ENCODE data around the gene KLRC2. TPM values are rescaled to one million over a fixed set of nuclear protein-coding genes. Genes with fewer than 3 reads are reported as not detected.
A peak's percentile ranks its signal among the peaks of the same experiment; 100 is the strongest.
"Not testable (repeated sequence)": the region's sequence is repeated elsewhere in the genome, so short reads cannot be mapped to it uniquely, and the experiment has no call there.

The KLRC2 gene
- polyA plus RNA-seq, 3 donors = not detected

DNA sequence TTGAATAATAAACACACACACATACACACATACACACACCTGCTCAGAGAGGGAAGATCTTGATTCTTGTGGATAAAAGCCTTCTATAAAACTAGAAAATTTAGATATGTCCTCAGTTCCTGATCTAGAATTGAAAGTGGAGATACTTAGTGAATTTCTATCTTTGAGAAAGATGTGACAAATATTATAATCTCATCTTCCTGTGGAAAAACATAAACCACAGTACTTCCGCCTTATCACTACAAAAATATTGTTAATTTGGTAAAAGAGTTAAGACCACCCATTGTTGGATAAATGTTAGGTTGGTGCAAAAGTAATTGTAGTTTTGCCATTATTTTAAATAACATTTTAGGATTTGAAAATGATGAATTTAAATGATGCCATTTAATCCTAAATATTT lies 45.9 kb downstream of the KLRC2 start, which contains the start of gene KLRK1:
KLRK1 (minus strand) TSS at position 138 of the 400 bp plus-strand sequence. CDS start 1,231 bp downstream, outside the sequence.
- Mint-ChIP-seq H3K27ac (peak within 1 kb of the TSS in 1 of 7 donors; percentile 4), H3K9me3 (peaks cover 0 to 5% (median 0%) of the 10 kb centered on the region in 7 donors), H3K36me3 (no peaks in the 10 kb centered on the region), H3K4me3 (peak within 1 kb of the TSS in 1 of 2 donors; percentile 28), H3K4me1 (peaks cover 34% of the 10 kb centered on the region), H3K27me3 (ENCODE audit: low read depth in 3 of 3) (peaks cover 7 to 17% (median 11%) of the 10 kb centered on the region in 3 donors)
- peaks cover 25 to 26% of the 10 kb centered on the region in 2 donors for H3K4me1 ChIP-seq (ENCODE audit: control insufficient read depth in 1 of 2, insufficient read depth in 2 of 2, low read length in 2 of 2)
- intact Hi-C loops (cut with micrococcal nuclease) = no loop called here
- no peak for DNase-seq
- H3K79me2 ChIP-seq (ENCODE audit: insufficient read depth, low read length) = no peaks in the 10 kb centered on the region
- H3K9ac ChIP-seq (ENCODE audit: insufficient read depth, low read length, poor library complexity, severe bottlenecking) = no peak within 1 kb of the TSS
- H3K4me2 ChIP-seq (replicated peaks; ENCODE audit: extremely low read depth, low read length, poor library complexity, severe bottlenecking) = no peak within 1 kb of the TSS
- no CpG with 5 or more reads among the region's 1 CpG for WGBS (ENCODE audit: insufficient coverage)
- no peaks in the 10 kb centered on the region for H4K20me1 ChIP-seq (ENCODE audit: insufficient read depth, low read length)
- H3K9me3 ChIP-seq (replicated peaks in 1 of 2; ENCODE audit: control insufficient read depth in 1 of 2, insufficient read depth in 1 of 2, low read length in 2 of 2) = no peaks in the 10 kb centered on the region
- no peak for TF ChIP-seq CTCF (IDR thresholded peaks at IDR 0.05)
- no peak within 1 kb of the TSS for H3K27ac ChIP-seq (ENCODE audit: low read depth in 1 of 2, low read length in 2 of 2)
- no peaks in the 10 kb centered on the region for H3K36me3 ChIP-seq (replicated peaks in 1 of 2; ENCODE audit: control insufficient read depth in 1 of 2, insufficient read depth in 2 of 2, low read length in 2 of 2)
- peaks cover 0 to 24% of the 10 kb centered on the region in 2 donors for H3K27me3 ChIP-seq (ENCODE audit: control insufficient read depth in 2 of 2, insufficient read depth in 2 of 2, low read length in 2 of 2)
- no peak within 1 kb of the TSS for H3K4me3 ChIP-seq (replicated peaks in 1 of 3; ENCODE audit: low read depth in 2 of 3, low read length in 3 of 3)
- H2AFZ ChIP-seq (ENCODE audit: insufficient read depth, low read depth, low read length, poor library complexity, severe bottlenecking) = no peak within 1 kb of the TSS

DNA sequence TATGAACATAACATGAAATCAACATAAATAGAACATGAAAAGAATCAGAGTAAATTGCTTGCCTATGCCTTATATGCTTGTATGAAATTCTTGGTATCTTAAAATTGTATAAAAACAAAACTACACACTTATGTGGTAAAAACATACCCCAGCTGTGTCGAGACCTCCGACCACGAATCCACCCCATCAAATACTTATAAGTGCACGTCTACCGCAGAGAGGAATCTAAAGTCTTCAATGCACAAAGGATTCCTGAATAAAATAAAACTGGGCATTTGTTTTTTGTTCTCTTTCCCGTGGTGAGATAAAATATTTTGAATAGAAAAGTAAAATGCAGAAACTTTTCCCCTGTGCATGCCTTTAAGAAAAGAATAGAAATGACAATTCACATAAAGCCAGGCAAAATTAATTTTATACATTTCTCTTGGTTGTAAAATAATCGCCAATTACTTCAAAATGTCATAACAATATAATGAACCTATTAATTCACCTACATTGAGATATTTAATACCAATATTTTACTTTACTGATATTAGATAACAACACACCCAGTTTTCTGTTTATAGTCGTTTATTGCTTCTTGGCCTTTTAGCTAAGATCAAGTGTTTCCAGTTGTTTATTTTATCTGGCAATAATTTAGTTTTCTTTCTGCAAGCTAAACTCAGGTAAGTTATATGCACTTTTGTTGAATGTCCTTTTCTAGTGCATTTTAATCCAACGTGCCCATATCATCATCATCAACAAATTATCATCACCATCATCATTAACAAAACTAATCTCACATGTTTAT lies 47.0 kb downstream of the KLRC2 start:
- Histone ChIP-seq H3K4me2 (replicated peaks; ENCODE audit: extremely low read depth, low read length, poor library complexity, severe bottlenecking) (no peak overlapping the region), H3K79me2 (ENCODE audit: insufficient read depth, low read length) (no peaks in the 10 kb centered on the region), H3K9me3 (replicated peaks in 1 of 2; ENCODE audit: control insufficient read depth in 1 of 2, insufficient read depth in 1 of 2, low read length in 2 of 2) (no peaks in the 10 kb centered on the region), H3K4me1 (ENCODE audit: control insufficient read depth in 1 of 2, insufficient read depth in 2 of 2, low read length in 2 of 2) (peaks cover 18% of the 10 kb centered on the region in 2 donors), H3K9ac (ENCODE audit: insufficient read depth, low read length, poor library complexity, severe bottlenecking) (no peak overlapping the region), H2AFZ (ENCODE audit: insufficient read depth, low read depth, low read length, poor library complexity, severe bottlenecking) (no peak overlapping the region), H3K27ac (ENCODE audit: low read depth in 1 of 2, low read length in 2 of 2) (no peak overlapping the region), H3K4me3 (replicated peaks in 1 of 3; ENCODE audit: low read depth in 2 of 3, low read length in 3 of 3) (no peak overlapping the region), H3K27me3 (ENCODE audit: control insufficient read depth in 2 of 2, insufficient read depth in 2 of 2, low read length in 2 of 2) (peaks cover 0 to 24% of the 10 kb centered on the region in 2 donors), H3K36me3 (replicated peaks in 1 of 2; ENCODE audit: control insufficient read depth in 1 of 2, insufficient read depth in 2 of 2, low read length in 2 of 2) (no peaks in the 10 kb centered on the region), H4K20me1 (ENCODE audit: insufficient read depth, low read length) (no peaks in the 10 kb centered on the region)
- DNase-seq = no peak
- Mint-ChIP-seq H3K4me3 (peak overlapping the region in 1 of 2 donors; percentile 35), H3K27ac (peak overlapping the region in 1 of 7 donors; percentile 4), H3K36me3 (no peaks in the 10 kb centered on the region), H3K4me1 (peaks cover 27% of the 10 kb centered on the region), H3K9me3 (peaks cover 0 to 5% (median 3%) of the 10 kb centered on the region in 7 donors), H3K27me3 (ENCODE audit: low read depth in 3 of 3) (peaks cover 7 to 19% (median 11%) of the 10 kb centered on the region in 3 donors)
- no peak for TF ChIP-seq CTCF (IDR thresholded peaks at IDR 0.05)
- intact Hi-C loops (cut with micrococcal nuclease) = no loop called here
- WGBS (ENCODE audit: insufficient coverage) = 100% methylated on average over 1 of the region's 9 CpGs

DNA sequence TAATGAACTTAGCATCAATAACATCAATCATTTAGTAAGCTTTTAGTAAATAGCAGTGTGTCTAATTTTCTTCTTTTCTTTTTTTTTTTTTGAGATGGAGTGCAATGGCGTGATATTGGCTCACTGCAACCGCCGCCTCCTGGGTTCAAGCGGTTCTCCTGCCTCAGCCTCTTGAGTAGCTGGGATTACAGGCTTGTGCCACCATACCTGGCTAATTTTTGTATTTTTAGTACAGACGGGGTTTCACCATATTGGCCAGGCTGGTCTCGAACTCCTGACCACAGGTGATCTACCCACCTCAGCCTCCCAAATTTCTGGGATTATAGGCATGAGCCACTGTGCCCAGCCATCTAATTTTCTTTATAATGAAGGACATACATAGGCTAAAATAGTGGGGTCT lies 48.3 kb downstream of the KLRC2 start:
- H4K20me1 ChIP-seq (ENCODE audit: insufficient read depth, low read length); H3K4me2 ChIP-seq (replicated peaks; ENCODE audit: extremely low read depth, low read length, poor library complexity, severe bottlenecking); H3K9me3 Mint-ChIP-seq; DNase-seq; intact Hi-C loops (cut with micrococcal nuclease); H3K4me3 Mint-ChIP-seq; H3K36me3 Mint-ChIP-seq; H2AFZ ChIP-seq (ENCODE audit: insufficient read depth, low read depth, low read length, poor library complexity, severe bottlenecking); H3K9ac ChIP-seq (ENCODE audit: insufficient read depth, low read length, poor library complexity, severe bottlenecking); H3K27ac Mint-ChIP-seq; H3K36me3 ChIP-seq (replicated peaks in 1 of 2; ENCODE audit: control insufficient read depth in 1 of 2, insufficient read depth in 2 of 2, low read length in 2 of 2); H3K27ac ChIP-seq (ENCODE audit: low read depth in 1 of 2, low read length in 2 of 2); H3K4me1 ChIP-seq (ENCODE audit: control insufficient read depth in 1 of 2, insufficient read depth in 2 of 2, low read length in 2 of 2); H3K79me2 ChIP-seq (ENCODE audit: insufficient read depth, low read length); H3K9me3 ChIP-seq (replicated peaks in 1 of 2; ENCODE audit: control insufficient read depth in 1 of 2, insufficient read depth in 1 of 2, low read length in 2 of 2); H3K4me3 ChIP-seq (replicated peaks in 1 of 3; ENCODE audit: low read depth in 2 of 3, low read length in 3 of 3): not testable (repeated sequence)
- peaks cover 15% of the 10 kb centered on the region for H3K4me1 Mint-ChIP-seq
- peaks cover 0 to 24% of the 10 kb centered on the region in 2 donors for H3K27me3 ChIP-seq (ENCODE audit: control insufficient read depth in 2 of 2, insufficient read depth in 2 of 2, low read length in 2 of 2)
- WGBS (ENCODE audit: insufficient coverage) = no CpG with 5 or more reads among the region's 6 CpGs
- peaks cover 7 to 19% (median 11%) of the 10 kb centered on the region in 3 donors for H3K27me3 Mint-ChIP-seq (ENCODE audit: low read depth in 3 of 3)
